ENCODE results near the gene PCDHA1.

DNA sequence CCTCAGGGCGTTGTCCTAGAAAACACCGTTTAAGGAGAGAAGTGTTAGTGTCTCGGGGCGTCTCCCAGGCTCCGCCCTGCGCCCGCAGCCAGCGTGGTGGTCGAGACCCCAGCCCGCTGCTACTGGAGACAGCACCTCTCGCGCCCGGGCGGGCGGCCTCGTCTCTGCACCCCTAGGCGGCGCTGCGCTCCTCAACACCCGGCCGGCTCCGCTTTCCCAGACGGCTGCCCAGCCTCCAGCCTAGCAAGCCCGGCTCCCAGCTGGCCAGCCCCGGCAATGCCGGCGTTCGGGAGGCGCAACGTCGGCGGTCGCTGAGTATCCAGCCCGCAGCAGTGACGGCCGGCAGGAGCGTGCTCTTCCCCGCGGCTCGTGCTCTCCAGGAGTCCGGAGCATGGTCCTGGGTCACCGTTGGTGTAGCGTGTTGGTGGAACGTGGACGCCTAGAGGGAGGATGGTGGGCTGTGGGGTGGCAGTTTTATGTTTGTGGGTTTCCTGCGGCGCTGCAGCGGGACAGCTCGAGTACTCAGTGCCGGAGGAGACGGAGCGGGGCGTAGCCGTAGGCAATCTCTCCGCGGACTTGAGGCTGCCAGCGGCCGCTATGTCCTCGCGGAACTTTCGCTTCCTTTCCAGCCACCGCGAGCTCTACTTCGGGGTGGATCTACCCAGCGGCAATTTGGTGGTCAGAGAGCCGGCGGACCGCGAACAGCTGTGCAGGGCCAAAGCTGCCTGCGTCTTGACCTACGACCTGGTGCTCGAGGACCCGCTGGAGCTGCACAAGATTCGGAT lies 140.7 kb downstream of the PCDHA1 start:
- TF ChIP-seq, protein P1, sequence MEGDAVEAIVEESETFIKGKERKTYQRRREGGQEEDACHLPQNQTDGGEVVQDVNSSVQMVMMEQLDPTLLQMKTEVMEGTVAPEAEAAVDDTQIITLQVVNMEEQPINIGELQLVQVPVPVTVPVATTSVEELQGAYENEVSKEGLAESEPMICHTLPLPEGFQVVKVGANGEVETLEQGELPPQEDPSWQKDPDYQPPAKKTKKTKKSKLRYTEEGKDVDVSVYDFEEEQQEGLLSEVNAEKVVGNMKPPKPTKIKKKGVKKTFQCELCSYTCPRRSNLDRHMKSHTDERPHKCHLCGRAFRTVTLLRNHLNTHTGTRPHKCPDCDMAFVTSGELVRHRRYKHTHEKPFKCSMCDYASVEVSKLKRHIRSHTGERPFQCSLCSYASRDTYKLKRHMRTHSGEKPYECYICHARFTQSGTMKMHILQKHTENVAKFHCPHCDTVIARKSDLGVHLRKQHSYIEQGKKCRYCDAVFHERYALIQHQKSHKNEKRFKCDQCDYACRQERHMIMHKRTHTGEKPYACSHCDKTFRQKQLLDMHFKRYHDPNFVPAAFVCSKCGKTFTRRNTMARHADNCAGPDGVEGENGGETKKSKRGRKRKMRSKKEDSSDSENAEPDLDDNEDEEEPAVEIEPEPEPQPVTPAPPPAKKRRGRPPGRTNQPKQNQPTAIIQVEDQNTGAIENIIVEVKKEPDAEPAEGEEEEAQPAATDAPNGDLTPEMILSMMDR (IDR thresholded peaks at IDR 0.05): peak; percentile 85
- TF ChIP-seq EZH2 (IDR thresholded peaks at IDR 0.05): peak; percentile 52
